HG03354 (cell line): ENCODE data around the gene KDM1B.
"Not testable (repeated sequence)": the region's sequence is repeated elsewhere in the genome, so short reads cannot be mapped to it uniquely, and the experiment has no call there.

ENCODE experiments used
- ATAC-seq: cut with Tn5 transposase; IDR thresholded peaks from one replicate; pipeline ENCODE4 v1.9.1; 2021; ENCODE audit warnings: mild to moderate bottlenecking; ENCODE audit not compliant: unreplicated experiment, poor library complexity, severe bottlenecking

KDM1B gene

GRCh38 chr6:18185624-18186023 lies 30.4 kb downstream of the KDM1B start:
- no peak for ATAC-seq

DNA sequence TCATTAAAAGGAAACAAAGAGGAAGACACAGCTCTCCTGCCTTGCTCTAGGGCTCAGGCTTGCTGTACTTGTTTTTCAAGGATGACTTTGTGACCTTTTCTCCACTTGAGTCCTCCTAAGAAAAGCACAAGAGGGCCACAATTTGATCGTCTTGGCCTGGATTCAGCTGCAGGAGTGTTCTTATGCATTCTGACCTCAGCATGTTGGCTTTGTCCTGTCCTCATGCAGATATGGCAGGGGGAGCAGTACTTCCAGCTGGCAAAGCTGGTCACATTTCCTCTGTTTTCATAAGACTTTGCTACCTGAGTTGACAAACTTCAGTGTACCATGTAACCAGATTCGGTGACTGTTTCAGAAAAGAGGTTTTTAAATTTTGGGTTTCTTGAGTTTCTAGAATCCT lies 30.8 kb downstream of the KDM1B start:
- no peak for ATAC-seq

- ATAC-seq, result no peak
Observed at GRCh38 chr6:18186540-18187250, 31.5 kb downstream of the KDM1B start.

DNA sequence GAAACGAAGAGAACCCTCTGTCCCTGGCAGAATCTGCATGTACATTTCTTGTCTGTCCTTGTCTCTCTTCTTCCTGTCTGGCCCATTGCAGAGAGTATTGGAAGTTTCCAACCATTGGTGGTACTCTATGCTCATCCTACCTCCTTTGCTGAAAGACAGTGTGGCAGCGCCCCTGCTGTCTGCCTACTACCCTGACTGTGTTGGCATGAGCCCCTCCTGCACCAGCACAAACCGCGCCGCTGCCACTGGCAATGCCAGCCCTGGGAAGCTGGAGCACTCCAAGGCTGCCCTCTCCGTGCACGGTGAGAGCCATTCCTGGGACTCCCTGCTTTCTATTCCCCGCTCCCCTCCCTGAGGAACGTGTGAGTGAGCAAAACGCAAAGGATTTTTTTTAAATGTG lies 32.5 kb downstream of the KDM1B start:
- no peak for ATAC-seq

DNA sequence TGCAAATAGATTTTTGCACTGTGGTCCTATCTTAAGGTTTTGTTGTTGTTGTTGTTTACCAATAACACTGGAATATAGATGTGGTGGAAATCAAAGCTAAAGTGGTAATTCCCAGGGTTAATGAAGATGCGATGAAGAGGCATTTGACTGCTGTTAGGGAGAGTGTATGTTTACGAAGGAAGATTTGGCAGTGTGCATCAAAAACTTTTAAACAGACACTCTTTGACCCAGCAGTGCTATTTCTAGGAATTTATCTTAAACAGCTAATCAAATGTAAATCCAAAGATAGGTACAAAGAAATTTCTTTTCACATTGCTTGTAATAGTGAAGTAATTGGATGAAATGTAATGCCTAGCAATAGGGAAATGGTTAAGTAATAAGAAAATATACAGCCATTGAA lies 34.0 kb downstream of the KDM1B start:
- no peak for ATAC-seq

DNA sequence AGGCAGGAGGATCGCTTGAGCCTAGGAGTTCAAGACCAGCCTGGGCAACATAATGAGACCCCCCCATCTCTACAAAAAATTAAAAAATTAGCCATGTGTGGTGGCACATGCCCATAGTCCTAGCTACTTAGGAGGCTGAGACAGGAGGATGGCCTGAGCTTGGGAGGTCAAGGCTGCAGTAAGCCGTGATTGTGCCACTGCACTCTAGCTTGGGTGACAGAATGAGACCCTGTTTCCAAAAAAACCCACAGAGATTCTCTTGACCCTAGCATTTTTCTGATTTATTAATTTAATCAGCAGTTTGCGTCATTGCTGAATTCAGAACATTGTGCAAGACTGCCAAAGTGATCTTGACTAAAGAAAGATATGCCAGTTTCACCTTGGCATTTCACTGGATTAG lies 36.8 kb downstream of the KDM1B start:
- ATAC-seq, result no peak

GRCh38 chr6:18203786-18204185 lies 48.6 kb downstream of the KDM1B start:
- no peak for ATAC-seq

- no peak for ATAC-seq
Observed at GRCh38 chr6:18204691-18205090, 49.5 kb downstream of the KDM1B start.

DNA sequence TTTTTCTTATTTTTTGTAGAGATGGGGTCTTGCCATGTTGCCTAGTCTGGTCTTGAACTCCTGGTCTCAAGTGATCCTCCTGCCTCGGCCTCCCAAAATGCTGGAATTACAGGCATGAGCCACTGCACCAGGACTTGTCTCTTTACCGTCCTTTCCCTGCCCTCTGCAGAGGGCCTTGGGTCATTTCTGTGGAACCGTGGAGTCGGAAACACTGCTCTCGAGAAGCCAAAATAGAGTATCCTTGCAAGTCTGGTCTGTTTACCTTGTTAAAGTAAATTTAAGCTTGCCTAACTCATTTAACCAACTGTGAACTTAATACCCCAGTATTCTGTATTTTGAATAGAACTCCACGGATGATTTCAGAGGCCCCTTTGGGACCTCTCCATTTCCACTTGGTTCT lies 51.4 kb downstream of the KDM1B start:
- ATAC-seq, result no peak

DNA sequence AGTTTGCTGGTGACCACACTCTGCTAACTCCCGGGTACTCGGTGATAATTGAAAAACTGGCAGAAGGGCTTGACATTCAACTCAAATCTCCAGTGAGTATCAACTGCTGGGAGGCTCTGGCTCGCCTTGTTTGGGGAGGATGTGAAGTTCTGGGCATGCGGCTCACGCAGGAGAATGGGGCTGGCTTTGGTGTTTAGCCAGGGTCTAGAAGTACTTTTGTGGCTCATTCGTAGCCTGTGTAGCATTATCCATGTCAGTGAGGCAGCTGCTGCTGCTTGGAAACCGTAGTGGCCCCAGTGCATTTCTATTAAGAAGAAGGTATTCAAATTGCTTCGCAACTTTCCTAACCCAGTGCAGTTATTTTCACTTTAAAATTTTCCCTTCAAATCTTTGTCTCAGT lies 52.2 kb downstream of the KDM1B start:
- no peak for ATAC-seq

GRCh38 chr6:18207949-18208348 lies 52.7 kb downstream of the KDM1B start:
- ATAC-seq, result no peak

DNA sequence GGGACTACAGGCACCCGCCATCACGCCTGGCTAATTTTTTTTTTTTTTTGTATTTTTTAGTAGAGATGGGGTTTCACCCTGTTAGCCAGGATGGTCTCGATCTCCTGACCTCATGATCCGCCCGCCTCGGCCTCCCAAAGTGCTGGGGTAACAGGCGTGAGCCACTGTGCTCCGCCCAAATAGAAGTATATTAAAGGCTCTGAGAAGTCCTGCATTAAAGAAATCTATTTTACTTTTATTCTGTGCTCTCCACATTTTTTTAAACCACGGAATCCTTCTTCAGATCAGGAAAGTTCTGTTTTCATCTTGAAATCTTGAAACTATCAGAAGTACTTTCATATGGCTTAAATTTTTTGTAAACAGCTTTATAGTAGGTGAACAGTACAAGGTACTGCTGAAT lies 53.6 kb downstream of the KDM1B start:
- not testable (repeated sequence) for ATAC-seq

DNA sequence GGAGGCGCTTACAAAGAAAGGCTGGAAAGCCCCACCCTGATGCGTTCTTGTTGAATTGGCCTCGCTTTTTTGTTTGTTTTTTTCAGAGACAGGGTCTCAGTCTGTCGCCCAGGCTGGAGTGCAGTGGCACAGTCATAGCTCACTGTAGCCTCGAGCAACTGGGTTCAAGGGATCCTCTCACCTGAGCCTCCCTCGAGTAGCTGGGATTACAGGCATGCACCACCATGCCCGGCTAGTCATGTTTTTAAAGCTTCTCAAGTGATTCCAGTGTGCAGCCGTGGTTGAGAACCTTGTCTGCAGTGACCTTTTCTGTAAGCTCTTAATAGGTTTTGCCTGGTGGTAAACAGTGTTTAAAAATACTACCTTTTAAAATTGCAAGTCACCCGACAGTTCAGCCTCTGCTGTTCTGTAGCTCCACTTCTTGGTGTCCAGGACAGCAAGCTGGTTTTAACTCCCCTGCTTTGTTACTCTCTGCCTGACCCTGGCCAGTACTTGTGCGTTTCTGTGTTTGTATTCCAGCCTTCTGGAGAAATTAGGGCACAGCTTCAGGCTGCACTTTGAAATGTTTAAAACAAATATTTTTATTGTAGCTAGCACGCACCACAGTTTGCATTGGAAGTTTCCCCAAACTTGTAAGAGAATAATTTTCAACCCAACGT lies 54.4 kb downstream of the KDM1B start:
- ATAC-seq, result no peak

GRCh38 chr6:18210707-18211106 lies 55.5 kb downstream of the KDM1B start:
- ATAC-seq, result no peak

DNA sequence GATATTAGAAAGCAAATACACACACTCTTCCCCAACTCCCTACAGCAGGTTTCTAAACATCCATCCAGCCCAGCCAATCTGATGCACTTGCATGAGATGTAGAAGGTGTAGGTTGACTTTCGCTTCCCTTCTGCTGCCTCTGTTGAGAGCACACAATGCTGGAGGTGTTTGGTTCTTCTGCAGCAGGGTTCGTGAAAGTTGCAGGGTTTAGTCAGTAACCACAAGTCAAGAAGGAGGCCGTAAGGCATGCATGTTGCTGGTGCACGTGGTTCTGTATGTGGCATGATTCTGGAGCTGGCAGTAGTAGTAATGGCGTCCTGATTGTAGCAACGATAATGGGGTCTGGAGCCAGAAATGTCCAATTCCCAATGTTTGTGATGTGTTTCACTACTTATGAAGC lies 56.1 kb downstream of the KDM1B start:
- ATAC-seq, result peak; percentile 83

- ATAC-seq, result no peak
Observed at GRCh38 chr6:18212231-18212630, 57.0 kb downstream of the KDM1B start.

DNA sequence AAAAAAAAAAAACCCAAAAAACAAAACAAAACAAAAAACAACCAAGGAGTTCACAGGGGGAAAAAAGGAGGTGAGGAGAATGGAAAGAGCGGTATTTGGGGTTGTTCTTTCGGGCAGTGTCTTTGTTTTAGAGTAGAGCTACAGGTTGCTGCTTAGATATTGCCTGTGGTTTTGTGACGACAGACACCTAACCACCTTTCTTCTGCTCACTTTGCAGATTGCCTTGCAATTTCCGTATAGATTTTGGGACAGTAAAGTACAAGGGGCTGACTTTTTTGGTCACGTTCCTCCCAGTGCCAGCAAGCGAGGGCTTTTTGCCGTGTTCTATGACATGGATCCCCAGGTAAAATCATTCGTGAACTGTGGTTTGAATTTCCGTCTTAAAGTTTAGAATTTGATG lies 58.2 kb downstream of the KDM1B start:
- ATAC-seq, result no peak

- ATAC-seq, result peak; percentile 32
Observed at GRCh38 chr6:18214003-18214402, 58.8 kb downstream of the KDM1B start.

DNA sequence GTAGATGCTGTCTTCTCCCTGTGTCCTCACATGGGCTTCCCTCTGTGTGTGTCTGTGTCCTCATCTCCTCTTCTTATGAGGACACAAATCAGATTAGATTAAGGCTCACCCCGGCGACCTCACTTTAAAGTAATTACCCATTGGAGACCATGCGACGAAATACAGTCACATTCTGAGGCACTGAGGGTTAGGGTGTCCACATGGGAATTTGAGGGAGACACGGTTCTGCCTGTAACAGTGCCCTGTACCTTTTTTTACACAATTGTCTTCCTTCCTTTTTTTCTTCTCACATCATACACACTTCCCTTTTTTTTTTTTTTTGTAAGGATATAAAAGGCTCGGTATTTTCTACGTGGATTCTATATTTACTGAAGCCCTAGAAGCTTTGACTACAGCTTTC lies 60.2 kb downstream of the KDM1B start:
- no peak for ATAC-seq

DNA sequence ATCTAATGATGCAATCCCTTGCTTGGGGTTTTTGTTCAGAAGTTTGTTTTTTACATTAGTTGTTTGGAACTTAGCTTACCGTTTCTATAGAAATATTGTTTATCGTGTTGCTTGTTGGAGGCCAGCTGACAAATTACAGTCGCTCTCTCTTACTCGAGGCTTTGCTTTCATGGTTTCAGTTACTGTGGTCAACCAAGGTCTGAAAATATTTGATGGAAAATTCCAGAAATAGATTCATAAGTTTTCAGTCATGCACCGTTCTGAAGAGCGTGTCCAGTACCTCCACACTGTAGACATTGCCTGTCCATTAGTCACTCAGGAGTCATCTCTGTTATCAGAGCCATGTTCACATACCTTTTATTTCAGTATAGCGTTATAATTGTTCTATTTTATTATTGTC lies 61.2 kb downstream of the KDM1B start:
- ATAC-seq, result peak; percentile 48

GRCh38 chr6:18218233-18218632 lies 63.0 kb downstream of the KDM1B start:
- ATAC-seq, result no peak

GRCh38 chr6:18219591-18219990 lies 64.4 kb downstream of the KDM1B start:
- no peak for ATAC-seq
